ENCODE measurements around the gene NR1D2.

NR1D2 gene

GRCh38 chr3:23956701-23957100 is 11.6 kb downstream of the NR1D2 start:
- Mint-ChIP-seq H3K4me1 (peaks cover 40% of the 10 kb centered on the region), H3K9me3 (no peaks in the 10 kb centered on the region), H3K27me3 (no peaks in the 10 kb centered on the region), H3K4me3 (no peak overlapping the region), H3K36me3 (ENCODE audit: insufficient read depth) (peaks cover 51% of the 10 kb centered on the region), H3K27ac (ENCODE audit: low read depth) (no peak overlapping the region)
- no peak for DNase-seq (ENCODE audit: low spot score in 2 of 2)
- no peak for ATAC-seq (replicated peaks; ENCODE audit: extremely low read depth, poor library complexity, severe bottlenecking)

- ATAC-seq (replicated peaks; ENCODE audit: extremely low read depth, poor library complexity, severe bottlenecking) = no peak
- DNase-seq (ENCODE audit: low spot score in 2 of 2) = no peak
- H3K27me3 Mint-ChIP-seq = no peaks in the 10 kb centered on the region
- H3K4me3 Mint-ChIP-seq = no peak overlapping the region
- peaks cover 67% of the 10 kb centered on the region for H3K36me3 Mint-ChIP-seq (ENCODE audit: insufficient read depth)
- peak overlapping the region; percentile 55 for H3K27ac Mint-ChIP-seq (ENCODE audit: low read depth)
- H3K9me3 Mint-ChIP-seq = no peaks in the 10 kb centered on the region
- peaks cover 26% of the 10 kb centered on the region for H3K4me1 Mint-ChIP-seq
These were observed 14.2 kb downstream of the NR1D2 start for GRCh38 chr3:23959135-23959900.

DNA sequence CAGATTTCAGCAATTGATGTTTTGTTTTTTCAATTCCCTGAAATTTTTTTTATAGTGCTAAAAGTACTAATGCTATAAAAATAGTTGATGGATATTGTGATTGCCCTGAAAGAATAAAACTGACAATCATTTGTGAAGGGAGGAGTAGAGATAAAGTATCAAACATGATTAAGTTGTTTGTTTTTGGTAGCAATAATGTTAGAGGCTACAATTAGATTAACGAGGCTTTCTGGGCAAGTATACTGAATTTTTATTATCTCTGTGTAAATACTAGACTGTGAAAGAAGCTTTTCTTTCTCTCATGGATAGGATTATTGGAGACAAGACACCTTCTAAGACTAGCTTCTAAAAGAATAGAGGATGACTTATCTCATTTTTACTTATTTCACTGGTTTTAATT is 15.6 kb downstream of the NR1D2 start:
- Mint-ChIP-seq H3K9me3 (no peaks in the 10 kb centered on the region), H3K36me3 (ENCODE audit: insufficient read depth) (peaks cover 67% of the 10 kb centered on the region)
- no peak for ATAC-seq (replicated peaks; ENCODE audit: extremely low read depth, poor library complexity, severe bottlenecking)

DNA sequence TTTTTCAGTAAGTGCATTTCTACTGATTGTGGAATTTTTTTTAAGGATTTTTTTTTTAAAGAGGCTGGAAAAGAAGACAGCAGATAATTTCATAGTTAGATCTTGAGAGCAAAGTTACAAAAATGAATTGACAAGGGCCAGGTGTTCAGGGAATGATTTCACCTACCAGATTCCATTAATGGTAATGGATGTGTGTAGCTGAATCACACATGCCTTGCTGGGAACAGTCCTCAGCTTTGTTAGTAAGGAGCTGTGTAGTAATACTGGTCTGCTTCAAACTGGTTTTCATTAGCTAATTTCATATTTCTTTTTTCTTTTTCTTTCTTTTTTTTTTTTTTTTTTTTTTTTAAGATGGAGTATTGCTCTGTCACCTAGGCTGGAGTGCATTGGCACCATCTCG is 16.0 kb downstream of the NR1D2 start:
- Mint-ChIP-seq H3K9me3 (no peaks in the 10 kb centered on the region), H3K27ac (ENCODE audit: low read depth) (no peak overlapping the region), H3K27me3 (no peaks in the 10 kb centered on the region), H3K4me1 (peaks cover 17% of the 10 kb centered on the region), H3K4me3 (no peak overlapping the region), H3K36me3 (ENCODE audit: insufficient read depth) (peaks cover 68% of the 10 kb centered on the region)
- ATAC-seq (replicated peaks; ENCODE audit: extremely low read depth, poor library complexity, severe bottlenecking) (no peak), DNase-seq (ENCODE audit: low spot score in 2 of 2) (no peak)

More for the DNA sequence above, 15.6 kb downstream of the NR1D2 start:
- Mint-ChIP-seq H3K4me1 (peaks cover 18% of the 10 kb centered on the region), H3K27me3 (no peaks in the 10 kb centered on the region), H3K4me3 (no peak overlapping the region), H3K27ac (ENCODE audit: low read depth) (no peak overlapping the region)
- no peak for DNase-seq (ENCODE audit: low spot score in 2 of 2)

GRCh38 chr3:23961913-23962312 is 16.8 kb downstream of the NR1D2 start:
- H3K9me3 Mint-ChIP-seq = no peaks in the 10 kb centered on the region
- H3K27me3 Mint-ChIP-seq = no peaks in the 10 kb centered on the region
- no peak for DNase-seq (ENCODE audit: low spot score in 2 of 2)
- H3K27ac Mint-ChIP-seq (ENCODE audit: low read depth) = peak overlapping the region; percentile 38
- H3K4me3 Mint-ChIP-seq = no peak overlapping the region
- no peak for ATAC-seq (replicated peaks; ENCODE audit: extremely low read depth, poor library complexity, severe bottlenecking)
- peaks cover 68% of the 10 kb centered on the region for H3K36me3 Mint-ChIP-seq (ENCODE audit: insufficient read depth)
- H3K4me1 Mint-ChIP-seq = peaks cover 9% of the 10 kb centered on the region

DNA sequence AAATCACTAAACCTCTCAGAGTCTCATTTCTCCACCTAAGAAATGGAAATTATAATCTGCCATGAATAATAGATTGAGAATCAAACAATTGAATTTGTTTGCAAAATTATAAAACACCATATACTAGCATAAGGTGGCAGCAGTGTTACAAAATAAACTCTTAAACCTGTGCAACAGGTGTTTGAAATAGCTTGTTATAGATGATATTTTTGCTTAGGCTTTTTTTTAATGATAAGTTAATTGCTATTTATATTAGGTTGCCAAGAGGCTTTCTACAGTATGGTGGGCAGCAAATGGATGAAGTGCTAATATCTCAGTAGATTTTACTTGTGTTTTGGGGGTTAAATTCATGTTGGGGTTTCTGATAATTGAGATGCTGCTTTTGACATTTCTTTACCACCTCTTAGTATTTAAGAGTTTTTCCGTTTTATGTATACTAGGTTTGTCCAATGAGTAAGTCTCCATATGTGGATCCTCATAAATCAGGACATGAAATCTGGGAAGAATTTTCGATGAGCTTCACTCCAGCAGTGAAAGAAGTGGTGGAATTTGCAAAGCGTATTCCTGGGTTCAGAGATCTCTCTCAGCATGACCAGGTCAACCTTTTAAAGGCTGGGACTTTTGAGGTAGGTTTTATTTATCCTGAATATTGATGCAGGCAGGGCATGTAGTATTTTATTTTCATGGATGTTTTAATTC is 19.6 kb downstream of the NR1D2 start:
- no peak overlapping the region for H3K27ac Mint-ChIP-seq (ENCODE audit: low read depth)
- H3K27me3 Mint-ChIP-seq = no peaks in the 10 kb centered on the region
- ATAC-seq (replicated peaks; ENCODE audit: extremely low read depth, poor library complexity, severe bottlenecking) (no peak), DNase-seq (ENCODE audit: low spot score in 2 of 2) (no peak)
- H3K4me1 Mint-ChIP-seq = peaks cover 9% of the 10 kb centered on the region
- H3K36me3 Mint-ChIP-seq (ENCODE audit: insufficient read depth) = peaks cover 77% of the 10 kb centered on the region
- no peak overlapping the region for H3K4me3 Mint-ChIP-seq
- no peaks in the 10 kb centered on the region for H3K9me3 Mint-ChIP-seq

DNA sequence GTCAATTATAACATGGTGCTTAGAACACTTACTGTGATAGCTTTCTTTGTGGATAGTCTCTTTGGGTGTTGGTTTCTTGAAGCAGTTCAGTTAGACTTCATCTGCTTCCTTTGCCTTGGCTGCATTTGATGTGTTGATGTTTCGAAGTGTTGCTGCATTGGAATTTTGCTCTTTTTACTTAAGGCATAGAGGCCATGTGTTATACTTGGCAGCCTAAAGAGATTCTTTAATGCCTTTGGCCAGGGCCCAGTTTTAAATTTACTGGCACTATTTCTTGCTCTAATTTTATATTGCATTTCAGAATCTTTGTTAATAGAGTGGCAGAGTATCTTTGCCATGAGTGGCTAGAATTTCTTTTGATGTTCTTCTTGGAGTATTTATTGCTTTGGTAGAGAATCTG is 21.2 kb downstream of the NR1D2 start:
- H3K4me1 Mint-ChIP-seq = peaks cover 9% of the 10 kb centered on the region
- peak overlapping the region; percentile 46 for H3K27ac Mint-ChIP-seq (ENCODE audit: low read depth)
- H3K36me3 Mint-ChIP-seq (ENCODE audit: insufficient read depth) = peaks cover 79% of the 10 kb centered on the region
- no peaks in the 10 kb centered on the region for H3K27me3 Mint-ChIP-seq
- H3K9me3 Mint-ChIP-seq = no peaks in the 10 kb centered on the region
- DNase-seq (ENCODE audit: low spot score in 2 of 2) (no peak), ATAC-seq (replicated peaks; ENCODE audit: extremely low read depth, poor library complexity, severe bottlenecking) (no peak)
- H3K4me3 Mint-ChIP-seq = no peak overlapping the region

- Mint-ChIP-seq H3K4me3 (no peak overlapping the region), H3K27ac (ENCODE audit: low read depth) (no peak overlapping the region), H3K9me3 (no peaks in the 10 kb centered on the region)
These were observed 23.5 kb downstream of the NR1D2 start for GRCh38 chr3:23968463-23969184.

DNA sequence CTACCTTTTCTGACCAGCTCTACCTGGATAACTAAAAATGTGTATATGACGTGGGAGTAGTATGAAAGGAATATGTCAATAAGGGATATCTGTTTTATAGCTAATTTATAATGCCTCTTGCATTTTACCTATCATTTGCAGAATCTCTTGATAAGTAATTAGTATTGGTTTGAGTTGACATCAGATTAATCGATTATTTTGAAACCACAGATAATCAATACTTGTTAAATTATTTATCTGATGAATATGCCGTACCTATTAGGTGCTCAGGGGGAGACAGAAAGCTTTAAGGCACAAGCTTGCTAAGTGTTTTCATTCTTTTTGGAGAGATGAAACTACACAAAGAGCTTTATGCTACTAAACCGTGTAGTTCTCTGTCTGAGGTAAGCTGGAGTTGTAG is 24.3 kb downstream of the NR1D2 start:
- ATAC-seq (replicated peaks; ENCODE audit: extremely low read depth, poor library complexity, severe bottlenecking) (no peak), DNase-seq (ENCODE audit: low spot score in 2 of 2) (no peak)
- no peak overlapping the region for H3K4me3 Mint-ChIP-seq
- no peak overlapping the region for H3K27ac Mint-ChIP-seq (ENCODE audit: low read depth)
- no peaks in the 10 kb centered on the region for H3K9me3 Mint-ChIP-seq
- peaks cover 9% of the 10 kb centered on the region for H3K4me1 Mint-ChIP-seq
- no peaks in the 10 kb centered on the region for H3K27me3 Mint-ChIP-seq
- H3K36me3 Mint-ChIP-seq (ENCODE audit: insufficient read depth) = peaks cover 55% of the 10 kb centered on the region

More at GRCh38 chr3:23968463-23969184, 23.5 kb downstream of the NR1D2 start:
- Mint-ChIP-seq H3K36me3 (ENCODE audit: insufficient read depth) (peaks cover 63% of the 10 kb centered on the region), H3K27me3 (no peaks in the 10 kb centered on the region), H3K4me1 (peaks cover 9% of the 10 kb centered on the region)
- ATAC-seq (replicated peaks; ENCODE audit: extremely low read depth, poor library complexity, severe bottlenecking) (no peak), DNase-seq (ENCODE audit: low spot score in 2 of 2) (no peak)

DNA sequence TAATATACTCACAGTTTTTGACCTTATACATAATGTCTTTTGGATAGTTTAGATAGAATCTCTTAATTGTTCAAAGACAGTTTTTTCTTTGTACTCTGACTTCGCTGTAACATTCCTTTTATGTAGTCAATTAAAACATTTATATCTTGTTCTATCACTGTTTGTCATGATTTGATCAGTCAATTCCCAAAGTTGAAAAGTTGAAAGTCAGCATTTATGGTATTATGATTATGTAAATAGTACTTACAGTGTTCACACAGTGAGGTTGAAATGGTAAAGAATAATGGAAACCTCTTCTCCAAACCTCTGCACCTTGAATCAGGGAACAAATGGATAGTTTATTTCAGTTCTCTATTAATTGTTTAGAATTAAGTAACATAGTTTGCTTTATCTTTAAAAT is 26.6 kb downstream of the NR1D2 start:
- H3K9me3 Mint-ChIP-seq = no peaks in the 10 kb centered on the region
- no peak overlapping the region for H3K4me3 Mint-ChIP-seq
- H3K27ac Mint-ChIP-seq (ENCODE audit: low read depth) = no peak overlapping the region
- DNase-seq (ENCODE audit: low spot score in 2 of 2) = no peak
- H3K36me3 Mint-ChIP-seq (ENCODE audit: insufficient read depth) = peaks cover 45% of the 10 kb centered on the region
- H3K4me1 Mint-ChIP-seq = peaks cover 9% of the 10 kb centered on the region
- H3K27me3 Mint-ChIP-seq = no peaks in the 10 kb centered on the region
- ATAC-seq (replicated peaks; ENCODE audit: extremely low read depth, poor library complexity, severe bottlenecking) = no peak

- H3K27ac Mint-ChIP-seq (ENCODE audit: low read depth) = no peak overlapping the region
- H3K36me3 Mint-ChIP-seq (ENCODE audit: insufficient read depth) = peaks cover 33% of the 10 kb centered on the region
- no peaks in the 10 kb centered on the region for H3K9me3 Mint-ChIP-seq
- ATAC-seq (replicated peaks; ENCODE audit: extremely low read depth, poor library complexity, severe bottlenecking) = no peak
- H3K27me3 Mint-ChIP-seq = no peaks in the 10 kb centered on the region
- no peak overlapping the region for H3K4me3 Mint-ChIP-seq
- H3K4me1 Mint-ChIP-seq = no peaks in the 10 kb centered on the region
- DNase-seq (ENCODE audit: low spot score in 2 of 2) = no peak
These were observed 31.5 kb downstream of the NR1D2 start for GRCh38 chr3:23976555-23976954.

GRCh38 chr3:23979569-23979968 is 34.5 kb downstream of the NR1D2 start:
- no peaks in the 10 kb centered on the region for H3K27me3 Mint-ChIP-seq
- no peaks in the 10 kb centered on the region for H3K9me3 Mint-ChIP-seq
- ATAC-seq (replicated peaks; ENCODE audit: extremely low read depth, poor library complexity, severe bottlenecking) = no peak
- H3K27ac Mint-ChIP-seq (ENCODE audit: low read depth) = no peak overlapping the region
- peaks cover 30% of the 10 kb centered on the region for H3K36me3 Mint-ChIP-seq (ENCODE audit: insufficient read depth)
- DNase-seq (ENCODE audit: low spot score in 2 of 2) = no peak
- no peaks in the 10 kb centered on the region for H3K4me1 Mint-ChIP-seq
- H3K4me3 Mint-ChIP-seq = no peak overlapping the region
